Measurements from ENCODE around the gene STPG4.

The STPG4 gene

DNA sequence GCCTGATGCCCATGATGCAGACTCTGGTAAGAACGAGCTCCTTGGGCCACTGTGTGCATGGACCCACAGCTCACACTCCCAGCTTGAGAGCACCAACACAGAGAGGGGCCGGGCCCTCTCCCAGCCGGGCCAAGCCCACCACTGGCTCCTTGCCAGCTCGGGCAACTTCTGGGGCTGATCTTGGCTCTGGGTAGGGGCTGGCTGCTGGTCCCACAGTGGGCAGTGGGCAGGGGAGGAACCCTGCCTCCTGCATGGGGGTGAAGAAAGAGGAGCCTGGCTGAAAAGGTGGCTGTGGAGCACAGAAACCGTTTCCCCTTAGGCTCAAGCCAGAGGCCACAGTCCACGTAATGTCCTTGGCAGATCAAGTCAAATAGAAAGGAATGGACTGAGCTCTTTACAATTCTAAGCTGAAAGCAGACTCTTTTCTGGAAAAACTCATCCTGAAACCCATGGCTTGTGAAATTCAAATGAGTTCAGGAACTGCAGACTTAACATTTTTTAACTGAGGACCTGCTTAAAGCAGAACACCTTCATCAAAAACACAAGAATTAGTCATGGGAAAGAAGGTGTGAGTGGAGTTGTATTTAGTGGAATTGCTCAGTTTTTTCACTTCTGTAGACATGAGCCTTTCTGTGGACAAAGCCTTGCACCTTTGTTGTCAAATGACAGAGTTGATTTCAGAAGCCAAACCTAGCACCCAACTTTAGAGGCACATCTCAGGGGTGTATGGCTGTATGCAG, 104.9 kb downstream of the STPG4 start:
- DNase-seq = no peak

DNA sequence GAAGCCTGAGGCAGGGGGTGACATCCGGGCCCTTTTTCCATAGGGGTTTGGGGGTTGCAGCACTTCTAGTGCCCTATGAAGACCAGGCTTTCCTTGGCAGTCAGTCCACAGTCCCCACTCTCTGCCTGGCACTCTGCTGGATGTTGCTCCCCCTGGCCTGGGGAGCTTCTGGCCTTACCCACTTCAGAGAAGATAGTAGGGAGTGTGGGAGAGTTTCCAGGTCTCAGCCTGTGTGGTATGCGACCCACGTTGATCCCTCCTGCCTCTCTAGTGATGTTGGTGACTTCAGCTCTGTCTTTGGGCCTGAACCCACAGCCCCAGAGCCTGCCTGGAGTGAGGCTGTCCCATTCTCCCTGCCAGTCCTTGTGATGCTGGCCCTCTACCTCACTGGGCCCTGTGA, 105.6 kb downstream of the STPG4 start:
- no peak for DNase-seq

DNA sequence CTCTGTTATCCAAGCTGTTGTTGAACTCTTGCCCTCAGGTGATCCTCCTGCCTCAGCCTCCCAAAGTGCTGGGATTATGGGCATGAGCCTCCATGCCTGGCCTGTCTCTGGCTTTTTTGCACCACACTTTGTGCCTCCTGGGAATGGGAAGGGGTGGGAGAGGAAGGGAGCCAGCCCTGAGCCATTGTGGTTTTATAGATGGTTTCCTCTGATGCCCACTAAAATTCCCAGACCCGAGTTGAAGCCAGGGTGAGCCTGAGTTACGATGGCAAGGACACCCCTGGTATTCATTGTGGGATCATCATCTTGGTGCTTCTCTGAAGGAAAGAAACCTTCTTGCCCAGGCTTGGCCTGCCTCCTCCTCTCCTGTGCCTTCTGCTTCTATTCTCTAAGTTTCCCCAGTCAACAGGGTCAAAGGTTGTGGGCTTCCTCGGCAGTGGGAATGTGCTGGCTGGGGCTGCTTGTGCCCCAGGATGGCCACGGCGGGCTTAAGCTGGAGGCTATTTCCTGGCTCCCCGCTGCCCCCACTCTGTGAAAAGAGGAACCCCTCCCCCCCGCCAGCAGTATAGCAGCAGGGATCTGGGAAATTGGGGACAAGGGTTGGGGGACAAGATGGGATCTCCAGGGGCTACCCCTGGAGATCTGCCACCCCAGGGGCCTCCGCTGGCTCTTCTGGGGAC, 106.2 kb downstream of the STPG4 start:
- DNase-seq = no peak

DNA sequence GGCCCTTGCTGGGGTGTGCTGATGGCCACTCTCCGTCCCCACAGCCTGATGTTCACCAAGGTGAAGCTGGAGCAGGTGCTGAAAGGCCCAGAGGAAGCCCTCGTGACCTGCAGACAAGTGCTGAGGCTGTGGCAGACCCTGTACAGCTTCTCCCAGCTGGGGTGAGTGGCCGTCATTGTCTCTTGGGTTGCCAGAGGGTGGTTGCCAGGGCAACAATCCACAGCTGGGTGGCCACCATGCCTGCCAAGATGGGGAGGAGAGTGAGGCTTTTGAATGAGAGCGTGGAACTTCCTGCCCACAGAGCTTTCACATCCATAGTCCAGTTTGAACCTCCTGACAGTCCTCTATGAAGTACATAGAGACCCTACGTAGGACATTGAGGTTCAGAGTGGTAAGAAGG, 108.8 kb downstream of the STPG4 start:
- DNase-seq = no peak

DNA sequence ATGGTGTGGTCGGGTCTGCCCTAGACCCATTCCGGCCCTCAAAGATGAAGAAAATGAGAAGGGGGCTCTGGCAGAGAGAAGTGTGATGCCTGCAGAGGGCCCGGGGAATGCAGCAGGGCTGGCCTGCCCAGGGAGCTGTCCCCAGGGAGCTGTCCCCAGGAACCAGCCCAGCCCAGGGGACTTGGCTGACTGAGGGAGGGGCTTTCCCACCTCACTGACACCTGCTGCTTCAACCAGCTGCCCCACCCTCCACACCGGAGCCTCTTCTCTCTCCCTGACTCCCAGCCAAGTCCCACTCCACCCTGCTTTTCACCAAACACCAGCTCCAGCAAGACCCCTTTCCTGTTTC, 111.2 kb downstream of the STPG4 start:
- DNase-seq = peak; percentile 44

DNA sequence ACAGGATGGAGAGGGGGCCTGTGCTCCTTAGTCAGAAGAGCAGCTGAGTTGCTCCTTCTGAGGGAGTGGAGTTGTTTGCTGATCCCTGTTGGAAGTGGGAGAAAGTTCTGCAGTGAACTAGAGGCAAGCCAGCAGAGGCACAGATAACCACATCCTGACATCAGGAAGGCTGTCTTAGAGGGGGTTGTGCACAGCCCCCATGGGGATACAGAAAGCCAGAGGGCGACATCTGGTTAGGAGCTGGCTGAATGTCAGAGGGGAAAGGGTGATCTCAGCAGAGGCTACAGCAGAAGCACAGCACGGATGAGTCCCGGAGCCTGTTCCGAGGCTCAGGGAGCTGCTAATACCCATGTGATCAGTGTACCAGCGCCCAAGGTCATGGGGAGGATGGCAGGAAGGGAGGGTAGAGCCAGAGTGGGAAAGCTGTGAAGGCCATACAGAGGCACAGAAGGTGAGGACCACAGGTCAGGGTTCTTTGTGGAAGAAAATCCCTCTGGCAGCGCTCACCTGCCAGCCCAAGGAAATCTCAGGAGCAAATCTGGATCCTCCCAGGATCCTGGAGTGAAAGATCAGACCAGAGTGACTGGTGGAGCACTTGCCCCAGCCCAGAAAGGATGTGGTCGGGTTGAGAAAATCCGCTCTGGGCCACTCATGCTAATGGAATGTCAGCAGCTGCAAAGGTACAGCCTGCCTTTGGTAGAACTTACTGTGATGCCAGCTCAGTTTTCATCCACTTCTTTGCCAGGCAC, 111.8 kb downstream of the STPG4 start:
- peak; percentile 94 for DNase-seq

DNA sequence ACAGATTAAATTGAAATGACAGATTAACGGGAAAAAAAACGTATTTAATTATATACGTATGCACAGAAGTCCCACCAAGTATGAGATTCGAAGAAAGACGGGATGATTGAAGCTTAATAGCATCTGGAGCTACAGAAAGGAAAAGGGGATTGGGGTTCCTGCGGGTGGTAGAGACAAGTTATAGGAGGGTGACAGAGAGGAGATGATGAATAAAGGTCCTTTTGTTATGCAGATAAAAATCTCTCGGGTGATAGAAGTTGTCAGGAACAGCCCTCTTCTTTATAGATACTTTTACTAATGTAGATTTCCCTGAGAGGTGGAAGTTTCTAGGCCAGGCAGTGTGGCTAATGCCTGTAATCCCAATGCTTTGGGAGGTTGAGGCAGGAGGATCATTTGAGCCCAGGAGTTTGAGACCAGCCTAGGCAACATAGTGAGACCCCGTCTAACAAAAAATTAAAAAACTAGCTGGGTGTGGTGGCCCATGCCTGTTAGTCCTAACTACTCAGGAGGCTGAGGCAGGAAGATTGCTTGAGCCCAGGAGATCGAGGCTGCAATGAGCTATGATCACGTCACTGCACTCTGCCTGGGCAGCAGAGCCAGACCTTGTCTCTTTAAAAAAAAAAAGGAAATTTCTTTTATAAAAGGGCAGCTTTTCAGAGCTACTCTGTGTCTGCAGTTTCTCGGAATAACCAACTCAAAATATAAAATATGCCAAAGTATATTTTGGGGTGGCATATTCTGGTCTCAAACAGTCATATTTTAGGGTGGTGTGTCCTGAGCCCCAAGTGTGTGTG, 113.0 kb downstream of the STPG4 start:
- no peak for DNase-seq

DNA sequence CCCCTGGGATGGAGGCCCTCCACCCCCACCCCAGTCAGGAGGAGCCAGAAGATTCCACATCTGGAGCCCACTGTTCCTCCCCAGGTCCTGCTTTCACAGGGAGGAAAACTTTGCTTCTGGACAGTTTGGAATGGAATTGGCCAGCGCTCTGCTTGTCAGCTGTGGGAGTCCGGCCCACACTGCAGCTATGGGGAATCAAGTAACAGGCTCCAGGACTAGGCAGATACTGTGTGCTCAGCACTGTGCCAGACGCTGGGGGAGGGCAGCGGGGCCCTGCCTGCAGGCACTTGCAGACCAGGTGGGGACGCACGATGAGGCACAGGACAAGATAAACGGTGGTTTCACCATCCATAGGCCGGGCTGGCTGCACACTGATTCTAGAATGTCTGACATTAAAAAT, 114.0 kb downstream of the STPG4 start:
- DNase-seq = no peak

GRCh38 chr2:47040651-47041050, 114.5 kb downstream of the STPG4 start:
- no peak for DNase-seq

DNA sequence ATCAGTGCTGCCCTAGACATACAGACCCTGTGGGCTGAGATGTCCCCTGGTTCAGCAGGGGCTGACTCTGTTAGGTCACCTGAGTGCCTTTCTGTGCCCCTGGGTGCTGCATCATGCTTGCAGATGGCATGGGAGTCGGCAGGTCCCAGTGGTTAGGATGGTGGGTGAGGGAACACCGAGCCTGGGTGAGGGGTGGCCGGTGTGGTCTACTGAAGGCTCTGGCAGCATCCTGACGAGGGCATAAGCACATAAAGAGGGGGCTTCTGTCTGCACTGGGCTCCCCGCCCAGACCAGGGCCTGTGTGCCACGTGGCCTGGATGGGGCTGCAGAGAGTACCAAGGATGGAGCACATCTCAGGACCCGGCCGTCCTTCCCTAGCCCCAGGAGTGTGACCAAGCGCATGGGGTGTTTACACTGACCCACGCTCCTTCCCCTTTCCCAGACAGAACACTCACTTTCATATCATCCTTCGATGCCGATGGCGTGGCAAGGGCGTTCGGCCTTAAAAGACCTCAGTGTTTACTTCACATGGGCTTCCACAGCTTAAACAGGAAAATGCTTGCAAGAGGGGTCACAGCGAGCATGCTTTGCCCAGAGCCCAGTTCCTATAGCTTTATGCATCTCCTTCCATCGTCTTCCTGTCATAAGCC, 115.1 kb downstream of the STPG4 start:
- no peak for DNase-seq

DNA sequence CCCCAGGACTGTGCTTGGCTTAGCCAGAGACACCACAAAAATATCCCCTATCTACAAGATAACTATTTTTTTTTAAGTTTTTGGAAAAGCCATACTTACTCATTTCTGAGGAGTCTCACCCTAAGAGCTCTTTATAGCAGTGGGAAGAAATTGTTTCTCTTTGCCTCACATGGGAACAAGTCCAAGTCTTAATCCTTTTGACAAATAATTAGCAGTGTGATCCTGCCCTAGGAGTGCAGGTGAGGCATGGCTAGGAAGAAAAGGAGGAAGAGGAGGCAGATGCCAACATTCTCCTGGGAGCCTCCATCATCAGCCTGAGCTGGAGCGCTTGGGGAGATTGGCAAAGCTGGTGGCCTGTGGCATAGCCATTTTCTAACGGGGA, 115.6 kb downstream of the STPG4 start:
- no peak for DNase-seq

- DNase-seq = no peak
Measured at GRCh38 chr2:47038656-47039488, 116.2 kb downstream of the STPG4 start.

GRCh38 chr2:47037678-47038077, 117.4 kb downstream of the STPG4 start:
- DNase-seq = no peak
